HG03108 (cell line): ENCODE data around the gene SSU72.
"Not testable (repeated sequence)": the region's sequence is repeated elsewhere in the genome, so short reads cannot be mapped to it uniquely, and the experiment has no call there.

Experiments used
- ATAC-seq: cut with Tn5 transposase; IDR thresholded peaks from one replicate; pipeline ENCODE4 v1.9.1; 2021; ENCODE audit warnings: moderate library complexity; ENCODE audit not compliant: unreplicated experiment

Gene SSU72

GRCh38 chr1:1529936-1530335, 44.7 kb downstream of the SSU72 start:
- ATAC-seq: no peak

GRCh38 chr1:1529321-1529720, 45.3 kb downstream of the SSU72 start:
- no peak for ATAC-seq

GRCh38 chr1:1528301-1529267, 46.1 kb downstream of the SSU72 start:
- ATAC-seq: no peak

DNA sequence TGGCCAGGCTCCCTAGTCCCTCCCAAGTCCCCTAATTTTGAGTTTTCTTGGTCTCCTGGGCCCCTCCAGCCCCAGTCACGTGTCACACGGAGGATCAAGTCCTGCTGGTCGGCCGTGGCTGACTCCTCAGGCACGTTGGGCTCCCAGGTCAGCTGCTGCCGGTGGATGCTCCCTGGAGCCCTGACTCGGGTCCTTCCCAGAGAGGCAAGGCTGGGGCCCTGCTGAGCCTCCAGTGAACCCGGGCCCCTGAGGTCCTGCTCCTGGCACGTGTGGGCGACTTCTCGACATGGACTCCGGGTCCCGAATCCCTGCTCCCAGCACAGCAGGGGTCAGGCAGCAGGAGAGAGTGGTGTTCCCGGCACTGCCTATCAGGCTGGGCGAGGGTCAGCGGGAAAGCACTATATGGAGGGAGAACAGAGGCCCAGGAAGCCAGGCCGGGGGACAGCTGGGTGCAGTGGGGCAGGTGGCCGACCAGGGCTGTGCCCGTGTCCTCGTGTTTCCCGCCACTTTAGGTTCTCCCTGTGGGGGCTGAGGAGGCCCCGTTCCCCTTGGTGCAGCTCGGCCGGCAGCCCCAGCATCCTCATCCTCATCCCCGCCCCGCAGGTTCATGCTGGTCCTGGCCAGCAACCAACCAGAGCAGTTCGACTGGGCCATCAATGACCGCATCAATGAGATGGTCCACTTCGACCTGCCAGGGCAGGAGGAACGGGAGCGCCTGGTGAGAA, 47.4 kb downstream of the SSU72 start:
- no peak for ATAC-seq

DNA sequence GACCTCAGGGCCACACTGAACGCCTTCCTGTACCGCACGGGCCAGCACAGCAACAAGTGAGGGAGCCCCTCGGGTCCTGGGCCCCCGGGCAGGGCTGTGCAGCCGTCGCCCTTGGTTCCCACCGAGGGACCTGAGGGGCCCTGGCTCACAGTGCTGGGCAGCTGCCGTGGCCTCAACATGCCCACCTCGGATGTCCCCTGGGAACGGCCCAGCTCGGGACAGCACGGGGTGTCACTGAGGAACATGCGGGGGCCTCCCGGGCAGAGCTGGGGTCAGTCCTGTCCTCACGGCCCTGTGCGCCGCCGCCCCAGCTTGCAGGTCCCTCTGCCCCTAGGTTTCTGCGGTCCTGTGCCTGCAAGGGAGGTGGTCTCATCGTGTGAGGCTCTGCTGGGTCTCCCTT, 48.2 kb downstream of the SSU72 start:
- not testable (repeated sequence) for ATAC-seq

- ATAC-seq: not testable (repeated sequence)
Observed at GRCh38 chr1:1524750-1525383, 49.8 kb downstream of the SSU72 start.

- ATAC-seq: not testable (repeated sequence)
Observed at GRCh38 chr1:1523651-1524050, 51.0 kb downstream of the SSU72 start.

GRCh38 chr1:1523226-1523625, 51.4 kb downstream of the SSU72 start:
- not testable (repeated sequence) for ATAC-seq

DNA sequence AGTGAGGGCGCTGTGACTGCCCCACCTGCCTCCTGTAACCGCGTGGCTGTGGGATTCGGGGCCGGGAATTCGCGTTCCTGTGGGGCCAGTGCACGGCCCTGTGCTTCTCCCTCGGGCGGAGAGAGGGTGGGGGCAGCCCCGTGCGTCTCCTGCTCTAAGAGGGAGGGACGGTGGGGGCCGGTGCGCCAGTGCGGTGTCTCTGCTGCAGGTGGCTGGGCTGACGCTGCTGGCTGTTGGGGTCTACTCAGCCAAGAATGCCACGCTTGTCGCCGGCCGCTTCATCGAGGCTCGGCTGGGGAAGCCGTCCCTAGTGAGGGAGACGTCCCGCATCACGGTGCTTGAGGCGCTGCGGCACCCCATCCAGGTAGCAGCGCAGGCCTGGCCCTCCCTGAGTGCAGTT, 52.1 kb downstream of the SSU72 start:
- not testable (repeated sequence) for ATAC-seq

DNA sequence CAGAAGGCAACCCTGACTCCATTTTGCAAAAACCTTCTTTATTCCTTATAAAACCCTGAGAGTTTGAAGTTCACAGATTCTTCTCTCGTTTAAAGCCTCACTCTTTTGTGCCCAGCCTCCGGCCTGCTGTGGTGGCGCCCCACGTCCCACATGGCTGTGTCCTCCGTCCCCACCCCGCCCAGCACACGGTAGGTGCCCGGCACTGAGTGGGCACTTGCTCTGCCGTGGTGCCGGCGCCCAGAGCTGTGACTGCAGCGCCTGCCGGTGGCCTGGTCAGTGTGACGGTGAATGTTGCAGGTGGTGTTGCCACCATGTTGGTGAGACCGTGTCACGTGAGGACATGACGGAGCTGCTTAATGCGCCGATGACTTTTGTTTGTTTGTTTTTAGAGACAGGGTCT, 53.3 kb downstream of the SSU72 start:
- no peak for ATAC-seq

GRCh38 chr1:1519805-1520505, 54.7 kb downstream of the SSU72 start:
- ATAC-seq: not testable (repeated sequence)

GRCh38 chr1:1518621-1519007, 56.0 kb downstream of the SSU72 start:
- not testable (repeated sequence) for ATAC-seq

DNA sequence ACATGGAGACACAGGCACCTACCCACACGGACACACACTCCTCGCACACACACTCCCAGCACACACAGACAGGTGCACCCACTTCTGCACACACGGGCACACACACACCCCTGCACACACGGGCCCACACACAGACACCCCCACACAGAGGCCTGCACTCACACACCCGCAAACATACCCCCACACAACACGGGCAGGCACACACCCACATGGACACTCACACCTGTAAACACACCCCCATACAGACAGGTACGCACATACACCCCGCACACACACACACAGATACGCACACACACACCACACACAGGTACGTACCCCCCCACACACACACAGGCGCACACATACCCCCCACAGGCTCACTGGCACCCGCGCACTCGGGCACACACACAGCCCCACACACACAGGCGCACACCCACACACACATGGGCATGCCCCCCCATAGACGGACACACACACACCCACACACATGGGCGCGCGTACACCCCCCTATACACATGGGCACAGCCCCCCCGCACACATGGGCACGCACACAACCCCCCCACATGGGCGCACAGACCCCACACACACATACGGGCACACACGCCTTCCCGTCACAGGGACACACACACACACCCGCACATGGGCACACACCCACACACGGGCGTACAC, 56.6 kb downstream of the SSU72 start:
- no peak for ATAC-seq

GRCh38 chr1:1516923-1517322, 57.7 kb downstream of the SSU72 start:
- ATAC-seq: not testable (repeated sequence)

DNA sequence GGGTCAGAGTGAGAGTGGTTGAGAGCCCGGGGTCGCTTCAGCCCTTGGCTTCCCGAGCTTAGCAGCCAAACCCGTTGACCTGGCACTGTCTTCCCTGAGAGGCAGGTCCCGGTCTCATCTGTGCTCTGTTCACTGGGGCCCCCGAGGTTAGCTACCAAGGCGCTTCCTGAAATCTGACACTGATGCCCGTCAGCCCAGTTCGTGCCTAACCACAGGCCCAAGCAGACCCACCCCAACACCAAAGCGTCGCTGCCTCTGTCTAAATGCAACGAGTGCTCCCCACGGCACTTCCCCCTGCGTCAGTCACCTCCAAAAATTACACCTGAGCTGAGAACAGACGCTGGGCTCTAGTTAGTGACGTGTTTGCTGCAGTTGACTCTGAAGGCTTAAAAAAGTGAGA, 60.3 kb downstream of the SSU72 start:
- not testable (repeated sequence) for ATAC-seq

- not testable (repeated sequence) for ATAC-seq
Observed at GRCh38 chr1:1513675-1514074, 61.0 kb downstream of the SSU72 start.

DNA sequence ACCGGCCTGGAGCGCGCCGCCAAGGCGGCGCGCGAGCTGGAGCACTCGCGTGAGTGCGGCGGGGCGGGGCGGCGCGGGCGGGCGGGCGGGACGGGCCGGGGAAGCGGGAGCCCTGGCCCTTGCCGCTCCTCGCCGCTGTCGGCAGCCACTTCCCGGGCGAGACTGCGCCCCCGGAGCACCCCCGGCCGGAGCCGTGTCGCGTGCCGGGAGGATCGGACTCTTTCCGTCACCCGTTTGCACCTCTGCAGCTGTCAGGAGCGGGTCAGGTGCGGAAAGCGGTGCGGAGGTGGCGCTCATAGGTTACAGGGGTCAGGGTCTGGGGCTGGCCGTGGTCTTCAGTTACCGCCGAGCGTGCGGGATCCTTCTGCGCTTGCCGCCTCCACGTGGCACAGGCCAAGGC, 62.2 kb downstream of the SSU72 start:
- ATAC-seq: not testable (repeated sequence)

- peak; percentile 76 for ATAC-seq
Observed at GRCh38 chr1:1511533-1512285, 63.0 kb downstream of the SSU72 start, which contains the start of gene ATAD3A. TSS of gene ATAD3A (plus strand) at chr1:1512162. CDS start at chr1:1512269, 107 bp downstream.

DNA sequence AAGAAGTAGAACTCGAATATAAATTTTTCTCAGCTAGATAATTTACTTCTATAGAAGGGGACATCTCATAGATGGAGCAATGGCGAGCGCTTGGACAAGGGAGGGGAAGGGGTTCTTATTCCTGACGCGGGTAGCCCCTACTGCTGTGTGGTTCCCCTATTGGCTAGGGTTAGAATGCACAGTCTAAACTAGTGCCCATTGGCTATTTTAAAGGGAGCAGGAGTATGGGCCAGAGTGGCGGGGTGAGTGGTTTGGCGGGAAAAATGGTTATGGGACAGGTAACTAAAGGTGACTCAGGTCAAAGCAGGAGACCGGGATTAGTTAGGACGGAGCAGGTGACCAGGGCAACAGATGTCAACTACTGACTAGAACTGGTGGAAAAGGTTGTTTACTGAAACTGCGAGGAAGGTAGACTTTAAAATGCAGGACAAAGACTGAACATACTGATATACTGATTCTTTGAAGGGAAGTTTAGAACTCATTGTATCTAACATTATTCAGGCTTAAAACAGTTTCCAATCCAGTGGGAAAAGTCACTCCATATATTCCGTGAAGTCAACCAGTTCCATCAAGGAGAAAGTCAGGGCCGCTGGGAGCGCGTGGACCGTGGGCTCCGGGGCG, 63.6 kb downstream of the SSU72 start:
- ATAC-seq: no peak
